ENCODE results near the gene GRIFIN.
"Not testable (repeated sequence)": the region's sequence is repeated elsewhere in the genome, so short reads cannot be mapped to it uniquely, and the experiment has no call there.

The GRIFIN gene

GRCh38 chr7:2474224-2474623 is 2.0 kb downstream of the GRIFIN start:
- DNase-seq (ENCODE audit: low read depth in 2 of 2) = no peak
- no peak overlapping the region for H3K4me3 ChIP-seq (replicated peaks in 1 of 2; ENCODE audit: low read depth in 2 of 2, low read length in 2 of 2)
- TF ChIP-seq, protein P1, sequence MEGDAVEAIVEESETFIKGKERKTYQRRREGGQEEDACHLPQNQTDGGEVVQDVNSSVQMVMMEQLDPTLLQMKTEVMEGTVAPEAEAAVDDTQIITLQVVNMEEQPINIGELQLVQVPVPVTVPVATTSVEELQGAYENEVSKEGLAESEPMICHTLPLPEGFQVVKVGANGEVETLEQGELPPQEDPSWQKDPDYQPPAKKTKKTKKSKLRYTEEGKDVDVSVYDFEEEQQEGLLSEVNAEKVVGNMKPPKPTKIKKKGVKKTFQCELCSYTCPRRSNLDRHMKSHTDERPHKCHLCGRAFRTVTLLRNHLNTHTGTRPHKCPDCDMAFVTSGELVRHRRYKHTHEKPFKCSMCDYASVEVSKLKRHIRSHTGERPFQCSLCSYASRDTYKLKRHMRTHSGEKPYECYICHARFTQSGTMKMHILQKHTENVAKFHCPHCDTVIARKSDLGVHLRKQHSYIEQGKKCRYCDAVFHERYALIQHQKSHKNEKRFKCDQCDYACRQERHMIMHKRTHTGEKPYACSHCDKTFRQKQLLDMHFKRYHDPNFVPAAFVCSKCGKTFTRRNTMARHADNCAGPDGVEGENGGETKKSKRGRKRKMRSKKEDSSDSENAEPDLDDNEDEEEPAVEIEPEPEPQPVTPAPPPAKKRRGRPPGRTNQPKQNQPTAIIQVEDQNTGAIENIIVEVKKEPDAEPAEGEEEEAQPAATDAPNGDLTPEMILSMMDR (IDR thresholded peaks at IDR 0.05; ENCODE audit: low read depth, low read length) = no peak

- DNase-seq (ENCODE audit: low read depth in 2 of 2) = no peak
- TF ChIP-seq, protein P1 (IDR thresholded peaks at IDR 0.05; ENCODE audit: low read depth, low read length) = no peak
- no peak overlapping the region for H3K4me3 ChIP-seq (replicated peaks in 1 of 2; ENCODE audit: low read depth in 2 of 2, low read length in 2 of 2)
Measured at GRCh38 chr7:2473496-2474180, 2.6 kb downstream of the GRIFIN start.

DNA sequence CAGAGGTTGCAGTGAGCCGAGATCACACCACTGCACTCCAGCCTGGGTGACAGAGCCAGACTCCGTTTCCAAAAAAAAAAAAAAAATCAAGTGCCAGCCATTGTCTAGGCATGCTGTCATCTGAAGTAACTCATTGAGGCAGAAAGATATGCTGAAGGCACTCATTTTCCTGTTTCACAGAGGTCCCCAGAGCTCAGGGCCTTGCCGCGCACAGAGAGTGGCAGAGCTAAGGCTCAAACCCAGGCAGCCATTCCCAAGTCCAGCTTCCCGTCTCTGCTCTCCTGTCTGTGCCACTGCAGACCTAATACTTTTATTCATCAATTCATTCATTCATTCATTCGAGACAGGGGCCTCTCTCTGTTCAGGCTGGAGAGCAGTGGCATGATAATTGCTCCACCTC is 3.5 kb downstream of the GRIFIN start:
- TF ChIP-seq, protein P1 (IDR thresholded peaks at IDR 0.05; ENCODE audit: low read depth, low read length) = no peak
- no peak overlapping the region for H3K4me3 ChIP-seq (replicated peaks in 1 of 2; ENCODE audit: low read depth in 2 of 2, low read length in 2 of 2)
- no peak for DNase-seq (ENCODE audit: low read depth in 2 of 2)

GRCh38 chr7:2471396-2471795 is 4.8 kb downstream of the GRIFIN start:
- H3K4me3 ChIP-seq (replicated peaks in 1 of 2; ENCODE audit: low read depth in 2 of 2, low read length in 2 of 2) = no peak overlapping the region
- TF ChIP-seq, protein P1 (IDR thresholded peaks at IDR 0.05; ENCODE audit: low read depth, low read length) = no peak
- DNase-seq (ENCODE audit: low read depth in 2 of 2) = peak; percentile 27 to 51

DNA sequence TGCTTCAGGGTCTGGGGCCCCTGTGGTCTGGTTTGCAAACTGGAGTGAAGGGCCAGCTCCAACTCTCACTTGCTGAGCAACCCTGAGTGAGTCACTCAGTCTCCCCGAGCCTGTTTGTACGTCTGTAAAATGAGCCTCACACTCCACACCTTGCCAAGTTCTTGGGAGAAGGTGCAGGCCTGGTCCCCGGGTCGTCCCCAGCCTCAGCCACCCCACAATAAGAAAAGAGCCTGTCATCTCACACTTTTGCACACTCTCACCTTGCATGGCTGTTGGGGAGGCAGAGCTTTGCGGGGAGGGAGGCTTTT is 5.2 kb downstream of the GRIFIN start:
- DNase-seq (ENCODE audit: low read depth in 2 of 2) = peak; percentile 54 to 65
- TF ChIP-seq, protein P1 (IDR thresholded peaks at IDR 0.05; ENCODE audit: low read depth, low read length) = no peak
- no peak overlapping the region for H3K4me3 ChIP-seq (replicated peaks in 1 of 2; ENCODE audit: low read depth in 2 of 2, low read length in 2 of 2)

DNA sequence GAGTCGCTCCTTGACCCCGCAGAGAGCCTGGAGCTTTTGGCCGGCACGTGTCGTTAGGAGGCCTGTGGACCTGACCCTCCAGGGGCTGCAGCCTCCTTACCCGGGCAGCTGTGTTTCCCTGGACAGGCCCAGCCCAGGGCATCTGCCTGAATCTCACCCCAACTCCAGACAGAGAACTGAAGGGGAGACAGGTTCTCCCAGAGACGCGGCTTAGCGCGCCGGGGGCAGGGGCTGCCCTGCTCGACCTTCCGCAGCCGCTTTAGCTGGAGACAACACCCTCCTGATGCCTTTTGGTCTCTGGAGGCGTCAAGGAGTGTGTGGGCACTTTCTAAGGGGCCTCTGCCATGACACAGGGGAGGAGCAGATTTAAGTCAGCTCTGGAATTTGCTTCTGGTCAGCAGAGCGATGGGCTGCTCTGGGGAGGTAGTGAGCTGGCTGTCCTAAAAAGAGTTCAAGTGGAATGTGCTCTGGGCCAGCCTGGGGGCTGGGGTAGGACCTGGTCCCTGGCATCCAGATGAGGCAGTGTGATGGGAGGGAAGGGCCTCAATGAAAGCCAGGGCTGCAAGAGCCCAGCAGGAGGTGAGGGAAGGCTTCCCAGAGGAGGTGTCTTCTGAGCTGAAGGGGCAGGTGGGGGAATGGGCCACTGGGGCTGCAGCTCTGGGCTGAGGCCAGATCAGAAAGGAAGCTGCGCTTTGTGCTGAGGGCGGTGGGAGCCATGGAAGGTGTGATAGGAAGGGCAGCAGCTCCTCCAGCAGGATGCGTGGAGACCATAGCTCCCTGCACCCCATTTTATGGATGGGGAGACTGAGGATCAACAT is 5.8 kb downstream of the GRIFIN start:
- TF ChIP-seq, protein P1 (IDR thresholded peaks at IDR 0.05; ENCODE audit: low read depth, low read length) = no peak
- no peak overlapping the region for H3K4me3 ChIP-seq (replicated peaks in 1 of 2; ENCODE audit: low read depth in 2 of 2, low read length in 2 of 2)
- no peak for DNase-seq (ENCODE audit: low read depth in 2 of 2)

GRCh38 chr7:2469460-2470203 is 6.6 kb downstream of the GRIFIN start:
- H3K4me3 ChIP-seq (replicated peaks in 1 of 2; ENCODE audit: low read depth in 2 of 2, low read length in 2 of 2); DNase-seq (ENCODE audit: low read depth in 2 of 2): not testable (repeated sequence)

Data from cardiac fibroblast (primary cell).